K562 (cell line): Measurements from ENCODE around the gene TUB. TPM values are rescaled to one million over a fixed set of nuclear protein-coding genes. Genes with fewer than 3 reads are reported as not detected.

Experiments used
- ATAC-seq: fragments of 200-7000 bp; cut with Tn5 transposase; 3 replicates; pipeline ENCODE4 v1.9.1; 2020; ENCODE audit warnings: moderate library complexity
- BruUV-seq: library from RNA; stranded (reverse); fragments of 400-500 nt; replicated peaks from 2 replicates; lab custom pipeline; 2021; lab: Mats Ljungman, UMichigan
- CTCF ChIA-PET: fragments of 300-600 bp; formaldehyde crosslinking; extraction: SDS; loops from one replicate; lab custom pipeline; 2021; ENCODE audit warnings: low intra/inter-chr PET ratio; lab: Yijun Ruan, JAX
- POLR2A ChIA-PET: fragments of 300-600, 350-650 bp; sonication (Branson Sonifier 250); formaldehyde crosslinking; extraction: SDS; loops from one replicate; lab custom pipeline; 2021; ENCODE audit warnings: antibody characterized with exemption, inconsistent platforms; lab: Yijun Ruan, JAX
- DNase-seq, 4 experiments: peaks; one replicate each; pipeline versions ENCODE4 v3.0.0 to v3.0.0-alpha.2; 2011 to 2018; ENCODE audit warnings: low spot score in 3 of 4, mixed read lengths in 3 of 4; ENCODE audit errors: extremely low read depth in 1 of 4
- FAIRE-seq: peaks from 2 replicates; lab custom pipeline; 2011; peaks lifted over from hg19 to GRCh38; lab: Jason Lieb, UNC
- H2AFZ ChIP-seq: 2 replicates; pipeline ENCODE4 v1.6.0; 2011; ENCODE audit warnings: low read depth, low read length, control low read depth, inconsistent platforms
- H3K27ac ChIP-seq: fragments of 200-600 bp; 3 replicates; pipeline ENCODE4 v1.8.0; 2011; ENCODE audit warnings: low read depth, mild to moderate bottlenecking, control low read depth, inconsistent platforms, low read length, moderate library complexity, mixed read lengths; ENCODE audit errors: extremely low read depth
- H3K27me3 ChIP-seq, 2 experiments: fragments of 300-600 bp in 1 of 2; 2 replicates in 1 of 2; 3 replicates in 1 of 2; pipeline versions ENCODE4 v1.6.0 to v1.8.0; 2011; ENCODE audit warnings: inconsistent platforms in 2 of 2, low read length in 2 of 2, mild to moderate bottlenecking in 1 of 2, mixed read lengths in 1 of 2, moderate library complexity in 1 of 2; ENCODE audit not compliant: control insufficient read depth in 2 of 2, insufficient read depth in 2 of 2
- H3K36me3 ChIP-seq: fragments of 300-600 bp; 3 replicates; pipeline ENCODE4 v1.8.0; 2011; ENCODE audit warnings: mild to moderate bottlenecking, low read length, inconsistent platforms; ENCODE audit not compliant: control insufficient read depth, insufficient read depth
- H3K4me1 ChIP-seq, 2 experiments: fragments of 200-600 bp in 1 of 2; replicated peaks in 1 of 2; 2 replicates in 1 of 2; 3 replicates in 1 of 2; pipeline versions ENCODE4 v1.5.1 to v1.8.0; 2011; ENCODE audit warnings: inconsistent platforms in 2 of 2, low read length in 2 of 2, mild to moderate bottlenecking in 1 of 2, mixed read lengths in 1 of 2, moderate library complexity in 1 of 2; ENCODE audit not compliant: control insufficient read depth in 2 of 2, insufficient read depth in 2 of 2
- H3K4me2 ChIP-seq: 2 replicates; pipeline ENCODE4 v1.6.1; 2011; ENCODE audit warnings: low read length, control low read depth, inconsistent platforms, mixed read lengths; ENCODE audit not compliant: insufficient read depth
- H3K4me3 ChIP-seq: fragments of 200-600 bp; sonication (generic), shearing (Covaris generic); 2 replicates; pipeline ENCODE4 v1.5.1; 2016; ENCODE audit warnings: control low read depth, inconsistent platforms
- H3K79me2 ChIP-seq: fragments of 200-600 bp; 3 replicates; pipeline ENCODE4 v1.8.0; 2011; ENCODE audit warnings: low read length, inconsistent platforms; ENCODE audit not compliant: control insufficient read depth, insufficient read depth
- H3K9ac ChIP-seq, 2 experiments: 2 replicates each; pipeline versions ENCODE4 v1.6.0 to v1.6.1; 2011; ENCODE audit warnings: low read depth in 2 of 2, low read length in 2 of 2, control low read depth in 1 of 2, inconsistent platforms in 1 of 2, mild to moderate bottlenecking in 1 of 2, mixed read lengths in 1 of 2; ENCODE audit not compliant: insufficient read depth in 1 of 2
- H3K9me1 ChIP-seq: one replicate; pipeline ENCODE4 v1.6.0; 2011; ENCODE audit warnings: inconsistent platforms, mild to moderate bottlenecking, low read length, moderate library complexity; ENCODE audit not compliant: control insufficient read depth, insufficient read depth
- H3K9me3 ChIP-seq: replicated peaks from 2 replicates; pipeline ENCODE4 v1.5.1; 2011; ENCODE audit warnings: low read depth, low read length, inconsistent platforms; ENCODE audit not compliant: control insufficient read depth, insufficient read depth
- H4K20me1 ChIP-seq: replicated peaks from 2 replicates; pipeline ENCODE4 v1.6.1; 2011; ENCODE audit warnings: low read length, inconsistent platforms, mixed read lengths; ENCODE audit not compliant: control insufficient read depth, insufficient read depth
- C11orf30 ChIP-seq: fragments of 450-650 bp; IDR thresholded peaks from 2 replicates; pipeline ENCODE4 v1.6.1; 2016; ENCODE audit warnings: low read depth, mild to moderate bottlenecking
- CBX2 ChIP-seq: fragments of 200-600 bp; sonication (generic); IDR thresholded peaks from one replicate; pipeline ENCODE4 v1.6.1; 2012; ENCODE audit warnings: mild to moderate bottlenecking, low read length, inconsistent platforms; ENCODE audit not compliant: insufficient read depth, poor library complexity, severe bottlenecking
- CEBPZ ChIP-seq: fragments of 150-350 bp; IDR thresholded peaks from 2 replicates; pipeline ENCODE4 v1.6.1; 2014; ENCODE audit warnings: low read depth, mild to moderate bottlenecking, low read length, borderline replicate concordance
- CREB1 ChIP-seq, 2 experiments: sonication (generic) in 1 of 2; formaldehyde crosslinking in 1 of 2; IDR thresholded peaks; 2 replicates each; pipeline versions ENCODE4 v1.6.1 to v1.8.0; 2012 to 2022; ENCODE audit warnings: inconsistent platforms in 1 of 2, mild to moderate bottlenecking in 1 of 2, missing genetic modification reagents in 1 of 2, moderate library complexity in 1 of 2
- ETV6 ChIP-seq, 3 experiments: fragments of 150-350 bp in 1 of 3; sonication (generic) in 1 of 3; formaldehyde crosslinking in 1 of 3; IDR thresholded peaks; 2 replicates each; pipeline versions ENCODE4 v1.6.1 to v1.8.0; 2014 to 2022; ENCODE audit warnings: borderline replicate concordance in 2 of 3, low read depth in 2 of 3, antibody characterized with exemption in 1 of 3, low read length in 1 of 3, mild to moderate bottlenecking in 1 of 3, missing genetic modification reagents in 1 of 3
- GATAD2A ChIP-seq: fragments of 450-650 bp; IDR thresholded peaks from 2 replicates; pipeline ENCODE4 v1.6.1; 2017
- PKNOX1 ChIP-seq: fragments of 450-650 bp; IDR thresholded peaks from 2 replicates; pipeline ENCODE4 v1.6.1; 2016
- SIRT6 ChIP-seq: IDR thresholded peaks from one replicate; pipeline ENCODE4 v1.6.1; 2012; ENCODE audit warnings: low read depth, mild to moderate bottlenecking, control low read depth, inconsistent platforms, low read length, moderate library complexity
- SP2 ChIP-seq: IDR thresholded peaks from 2 replicates; pipeline ENCODE4 v1.6.1; 2011; ENCODE audit warnings: mild to moderate bottlenecking, low read depth, low read length, moderate library complexity; ENCODE audit not compliant: poor library complexity, severe bottlenecking; ENCODE audit errors: extremely low read depth
- ZSCAN32 ChIP-seq: fragments of 450-650 bp; formaldehyde crosslinking; IDR thresholded peaks from 2 replicates; pipeline ENCODE4 v1.4.0; 2020; ENCODE audit warnings: mild to moderate bottlenecking, moderate library complexity
- WGBS: fragments of 100-300 bp; shearing (Covaris generic); methylation state at CpG from one replicate; pipeline ENCODE4 v1.1.6; 2016; ENCODE audit warnings: low coverage, mixed read lengths; ENCODE audit not compliant: insufficient coverage; ENCODE audit errors: missing lambda C conversion rate; 5-methylcytosine and 5-hydroxymethylcytosine counted together
- in situ Hi-C: fragments of 300-500 bp; cut with MboI; formaldehyde crosslinking; loops from 4 replicates; pipeline ENCODE4 v1.15.0; 2018; ENCODE audit warnings: inconsistent platforms, mixed read lengths
- intact Hi-C: fragments of 100-400 bp; cut with micrococcal nuclease; formaldehyde crosslinking; loops from 2 replicates; pipeline ENCODE4 v1.14.2; 2022
- polyA plus RNA-seq, 8 experiments: library from polyadenylated mRNA; depleted of rRNA in 4 of 8; stranded (reverse) in 5 of 8; unstranded in 3 of 8; fragments of >200 nt; fragmentation: Nextera tagmentation in 2 of 8; fragmentation: Illumina TruSeq in 1 of 8; extraction: Ambion mirVana in 2 of 8; extraction: Trizol in 1 of 8; gene quantifications; 2 replicates each; pipeline versions ENCODE4 v1.2.1 to v1.2.3, GENCODE V29; 2011 to 2014; ENCODE audit warnings: inconsistent platforms in 1 of 8, missing spikeins in 1 of 8
- total RNA-seq, 7 experiments: library from RNA; depleted of rRNA in 6 of 7; stranded (reverse); fragments of >200 nt in 6 of 7; fragmentation: Illumina TruSeq in 2 of 7; extraction: Trizol in 2 of 7; gene quantifications; 2 replicates each; pipeline versions ENCODE4 v1.2.1 to v1.2.3, GENCODE V29; 2011 to 2021; ENCODE audit warnings: low replicate concordance in 1 of 7

The TUB gene
- total and polyA plus RNA-seq, 9 of the 15 experiments (the other 6 are each of a cell fraction or from before 2014, with no cell fraction given): not detected

- no peak for TF ChIP-seq ETV6 (IDR thresholded peaks at IDR 0.05; ENCODE audit: borderline replicate concordance in 1 of 2, low read depth in 2 of 2, low read length in 1 of 2)
- no peak for TF ChIP-seq ETV6 (CRISPR knock-in tag; IDR thresholded peaks at IDR 0.05; ENCODE audit: borderline replicate concordance)
- TF ChIP-seq ZSCAN32 (CRISPR knock-in tag): no peak
- BruUV-seq: no TSS peak
- H4K20me1 ChIP-seq: no peaks in the 10 kb centered on the region
- in situ Hi-C loops (no loop called here), intact Hi-C loops (no loop called here)
- DNase-seq (no peak), FAIRE-seq (no peak), ATAC-seq (no peak)
- ChIA-PET CTCF (no interaction called here), POLR2A (no interaction called here)
- no peaks in the 10 kb centered on the region for H3K9me3 ChIP-seq
- no peak overlapping the region for H3K4me3 ChIP-seq
- H3K36me3 ChIP-seq: no peaks in the 10 kb centered on the region
- no peaks in the 10 kb centered on the region for H3K9me1 ChIP-seq
- H3K4me2 ChIP-seq: no peak overlapping the region
- H3K27me3 ChIP-seq: 0 out of 5 replicates have a peak, but pooled peaks cover 0 to 4% of the 10 kb centered on the region in 2 experiments
- no peaks in the 10 kb centered on the region for H3K79me2 ChIP-seq
- H3K4me1 ChIP-seq: no peaks in the 10 kb centered on the region
- 0% methylated on average over 3 of the region's 3 CpGs for WGBS
- H2AFZ ChIP-seq: no peak overlapping the region
- H3K9ac ChIP-seq: no peak overlapping the region
- H3K27ac ChIP-seq: no peak overlapping the region
Measured at GRCh38 chr11:8047382-8047781, 33.6 kb upstream of the TUB start.

GRCh38 chr11:8049084-8049483 lies 31.9 kb upstream of the TUB start:
- Histone ChIP-seq H3K9me1 (no peaks in the 10 kb centered on the region), H2AFZ (no peak overlapping the region), H3K27ac (no peak overlapping the region), H3K36me3 (no peaks in the 10 kb centered on the region), H3K79me2 (no peaks in the 10 kb centered on the region), H3K4me3 (no peak overlapping the region), H3K9me3 (no peaks in the 10 kb centered on the region), H3K4me2 (no peak overlapping the region), H4K20me1 (no peaks in the 10 kb centered on the region), H3K27me3 (0 out of 5 replicates have a peak, but pooled peaks cover 0 to 4% of the 10 kb centered on the region in 2 experiments), H3K4me1 (no peaks in the 10 kb centered on the region), H3K9ac (no peak overlapping the region)
- in situ Hi-C loops: no loop called here
- no peak for DNase-seq
- CTCF ChIA-PET: no interaction called here
- intact Hi-C loops: no loop called here
- FAIRE-seq: no peak
- no TSS peak for BruUV-seq
- WGBS: 0% methylated on average over 3 of the region's 3 CpGs
- ATAC-seq: no peak
- no peak for TF ChIP-seq CREB1 (IDR thresholded peaks at IDR 0.05)
- TF ChIP-seq CREB1 (CRISPR knock-in tag; IDR thresholded peaks at IDR 0.05): no peak
- TF ChIP-seq C11orf30: no peak
- TF ChIP-seq SP2: no peak
- TF ChIP-seq GATAD2A: no peak
- TF ChIP-seq CEBPZ: no peak
- no peak for TF ChIP-seq SIRT6
- no peak for TF ChIP-seq PKNOX1
- no peak for TF ChIP-seq CBX2
- POLR2A ChIA-PET: interaction anchor here (1.1 kb wide), 1 partner anchor 10 kb away, joined by 3 read pairs; no protein-coding TSS in a partner anchor
